NOMO-1 treated with dmso at 0.1 percent for 144 hours (cell line): Measurements from ENCODE around the gene ABCC9.

Experiments used
- DNase-seq: peaks from one replicate; lab custom pipeline; 2025; ENCODE audit not compliant: unreplicated experiment; lab: John Stamatoyannopoulos, UW

The ABCC9 gene

GRCh38 chr12:21881965-21882364, 59.3 kb downstream of the ABCC9 start:
- DNase-seq, result no peak

- no peak for DNase-seq
Measured at GRCh38 chr12:21879312-21879711, 61.9 kb downstream of the ABCC9 start.

- DNase-seq, result no peak
Measured at GRCh38 chr12:21877293-21877982, 63.8 kb downstream of the ABCC9 start.

- no peak for DNase-seq
Measured at GRCh38 chr12:21865846-21866245, 75.4 kb downstream of the ABCC9 start.

GRCh38 chr12:21860534-21860933, 80.7 kb downstream of the ABCC9 start:
- no peak for DNase-seq

GRCh38 chr12:21860128-21860527, 81.1 kb downstream of the ABCC9 start:
- no peak for DNase-seq

GRCh38 chr12:21852251-21852650, 89.0 kb downstream of the ABCC9 start:
- DNase-seq, result no peak

GRCh38 chr12:21851151-21851550, 90.1 kb downstream of the ABCC9 start:
- DNase-seq, result no peak

GRCh38 chr12:21850419-21850818, 90.8 kb downstream of the ABCC9 start:
- DNase-seq, result no peak

GRCh38 chr12:21849878-21850277, 91.3 kb downstream of the ABCC9 start:
- DNase-seq, result no peak

- no peak for DNase-seq
Measured at GRCh38 chr12:21848192-21848591, 93.0 kb downstream of the ABCC9 start.

GRCh38 chr12:21843795-21844194, 97.4 kb downstream of the ABCC9 start:
- no peak for DNase-seq

- no peak for DNase-seq
Measured at GRCh38 chr12:21839776-21840175, 101.5 kb downstream of the ABCC9 start.

GRCh38 chr12:21837847-21838246, 103.4 kb downstream of the ABCC9 start:
- no peak for DNase-seq

GRCh38 chr12:21831791-21832344, 109.4 kb downstream of the ABCC9 start:
- no peak for DNase-seq

- DNase-seq, result no peak
Measured at GRCh38 chr12:21828779-21829178, 112.4 kb downstream of the ABCC9 start.

- DNase-seq, result no peak
Measured at GRCh38 chr12:21828136-21828775, 113.0 kb downstream of the ABCC9 start.

GRCh38 chr12:21827083-21827482, 114.1 kb downstream of the ABCC9 start:
- no peak for DNase-seq

GRCh38 chr12:21826618-21826910, 114.7 kb downstream of the ABCC9 start:
- no peak for DNase-seq

GRCh38 chr12:21825886-21826617, 115.2 kb downstream of the ABCC9 start:
- DNase-seq, result no peak

- no peak for DNase-seq
Measured at GRCh38 chr12:21823581-21823980, 117.6 kb downstream of the ABCC9 start.

GRCh38 chr12:21819678-21820077, 121.5 kb downstream of the ABCC9 start:
- no peak for DNase-seq
